ENCODE measurements around the gene FOCAD.

The FOCAD gene

GRCh38 chr9:20808002-20808401 is 123.9 kb downstream of the FOCAD start:
- TF ChIP-seq TAF1 (IDR thresholded peaks at IDR 0.05; ENCODE audit: low read depth, low read length) (no peak), POLR2AphosphoS5 (IDR thresholded peaks at IDR 0.05; ENCODE audit: low read depth, low read length) (no peak), POLR2A (IDR thresholded peaks at IDR 0.05; ENCODE audit: low read depth, low read length) (no peak)
- DNase-seq (ENCODE audit: insufficient read length, low spot score) (no peak), FAIRE-seq (no peak)

DNA sequence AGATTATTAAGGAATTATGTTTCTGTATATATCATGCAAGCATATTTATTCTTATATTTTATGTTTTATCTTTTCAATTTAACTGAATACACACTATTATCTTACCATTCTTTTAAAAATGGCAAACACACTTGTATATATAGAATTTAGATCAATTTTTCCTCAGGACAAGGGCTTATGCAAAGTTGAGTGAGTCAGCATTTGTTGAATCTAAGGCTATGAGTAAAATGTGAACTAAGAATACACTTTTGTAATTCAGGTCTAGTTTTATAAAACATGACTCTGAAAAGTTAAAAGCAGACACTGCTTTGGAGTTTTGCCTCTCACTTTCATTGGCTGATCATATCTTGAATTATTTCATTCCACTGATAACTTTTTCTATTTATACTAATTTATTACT is 127.8 kb downstream of the FOCAD start:
- TF ChIP-seq TAF1 (IDR thresholded peaks at IDR 0.05; ENCODE audit: low read depth, low read length) (no peak), POLR2AphosphoS5 (IDR thresholded peaks at IDR 0.05; ENCODE audit: low read depth, low read length) (no peak), POLR2A (IDR thresholded peaks at IDR 0.05; ENCODE audit: low read depth, low read length) (no peak), PAX5 (IDR thresholded peaks at IDR 0.05; ENCODE audit: insufficient read depth, low read length, severe bottlenecking) (no peak), SPI1 (IDR thresholded peaks at IDR 0.05; ENCODE audit: low read depth, low read length) (no peak), POU2F2 (IDR thresholded peaks at IDR 0.05; ENCODE audit: low read depth, low read length) (no peak)
- no peak for FAIRE-seq

DNA sequence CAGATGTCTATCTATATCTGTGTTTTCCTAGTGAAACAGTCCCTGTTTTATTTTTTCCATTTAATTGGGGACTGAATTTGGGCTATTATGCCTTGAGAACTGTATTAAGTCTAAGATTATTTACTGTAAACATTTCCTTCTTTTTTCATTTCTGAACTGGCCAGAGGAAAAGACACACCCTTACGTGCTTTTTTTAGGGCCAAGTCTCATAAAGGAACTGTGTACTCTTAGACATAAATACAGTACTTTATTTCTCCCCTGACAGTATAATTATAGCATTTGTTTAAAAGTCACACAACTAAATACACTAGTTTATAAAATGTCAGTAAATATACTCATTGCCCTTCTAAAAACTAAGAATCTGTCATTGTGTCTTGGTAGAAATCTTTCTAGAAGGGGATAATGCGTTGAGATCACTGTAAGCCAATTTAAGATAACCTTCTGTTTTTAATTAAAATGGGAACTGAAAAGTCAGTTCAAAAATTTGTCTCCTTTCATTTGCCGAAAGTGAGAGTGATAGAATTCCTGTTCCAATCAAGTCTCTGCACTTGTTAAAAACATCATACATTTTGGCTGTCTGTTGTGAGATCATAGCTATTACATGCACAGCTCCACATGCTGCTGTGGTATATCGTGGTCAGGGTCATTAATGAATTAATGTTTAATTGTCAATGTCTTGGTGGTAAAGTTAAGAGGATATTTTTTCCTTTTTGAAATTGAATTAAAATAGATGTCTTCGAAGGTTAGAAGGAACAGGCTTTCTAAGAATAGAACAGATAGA is 132.1 kb downstream of the FOCAD start:
- TF ChIP-seq POU2F2 (IDR thresholded peaks at IDR 0.05; ENCODE audit: low read depth, low read length) (no peak), POLR2AphosphoS5 (IDR thresholded peaks at IDR 0.05; ENCODE audit: low read depth, low read length) (no peak), TAF1 (IDR thresholded peaks at IDR 0.05; ENCODE audit: low read depth, low read length) (no peak), SPI1 (IDR thresholded peaks at IDR 0.05; ENCODE audit: low read depth, low read length) (no peak), POLR2A (IDR thresholded peaks at IDR 0.05; ENCODE audit: low read depth, low read length) (no peak), PAX5 (IDR thresholded peaks at IDR 0.05; ENCODE audit: insufficient read depth, low read length, severe bottlenecking) (no peak)
- FAIRE-seq, result no peak

More for the DNA sequence above, 127.8 kb downstream of the FOCAD start:
- no peak for DNase-seq (ENCODE audit: insufficient read length, low spot score)

GRCh38 chr9:20823051-20823450 is 139.0 kb downstream of the FOCAD start:
- DNase-seq (ENCODE audit: insufficient read length, low spot score) (no peak), FAIRE-seq (no peak)
- no peak for TF ChIP-seq TAF1 (IDR thresholded peaks at IDR 0.05; ENCODE audit: low read depth, low read length)
- no peak for TF ChIP-seq SPI1 (IDR thresholded peaks at IDR 0.05; ENCODE audit: low read depth, low read length)
- TF ChIP-seq POU2F2 (IDR thresholded peaks at IDR 0.05; ENCODE audit: low read depth, low read length), result no peak
- no peak for TF ChIP-seq PAX5 (IDR thresholded peaks at IDR 0.05; ENCODE audit: insufficient read depth, low read length, severe bottlenecking)
- TF ChIP-seq POLR2A (IDR thresholded peaks at IDR 0.05; ENCODE audit: low read depth, low read length), result no peak
- no peak for TF ChIP-seq POLR2AphosphoS5 (IDR thresholded peaks at IDR 0.05; ENCODE audit: low read depth, low read length)

More for the DNA sequence above, 132.1 kb downstream of the FOCAD start:
- no peak for DNase-seq (ENCODE audit: insufficient read length, low spot score)

- DNase-seq (ENCODE audit: insufficient read length, low spot score), result no peak
- FAIRE-seq, result no peak
- TF ChIP-seq PAX5 (IDR thresholded peaks at IDR 0.05; ENCODE audit: insufficient read depth, low read length, severe bottlenecking) (no peak), SPI1 (IDR thresholded peaks at IDR 0.05; ENCODE audit: low read depth, low read length) (no peak), POU2F2 (IDR thresholded peaks at IDR 0.05; ENCODE audit: low read depth, low read length) (no peak), POLR2A (IDR thresholded peaks at IDR 0.05; ENCODE audit: low read depth, low read length) (no peak), POLR2AphosphoS5 (IDR thresholded peaks at IDR 0.05; ENCODE audit: low read depth, low read length) (no peak), TAF1 (IDR thresholded peaks at IDR 0.05; ENCODE audit: low read depth, low read length) (no peak)
Measured at GRCh38 chr9:20831028-20831427, 147.0 kb downstream of the FOCAD start.

DNA sequence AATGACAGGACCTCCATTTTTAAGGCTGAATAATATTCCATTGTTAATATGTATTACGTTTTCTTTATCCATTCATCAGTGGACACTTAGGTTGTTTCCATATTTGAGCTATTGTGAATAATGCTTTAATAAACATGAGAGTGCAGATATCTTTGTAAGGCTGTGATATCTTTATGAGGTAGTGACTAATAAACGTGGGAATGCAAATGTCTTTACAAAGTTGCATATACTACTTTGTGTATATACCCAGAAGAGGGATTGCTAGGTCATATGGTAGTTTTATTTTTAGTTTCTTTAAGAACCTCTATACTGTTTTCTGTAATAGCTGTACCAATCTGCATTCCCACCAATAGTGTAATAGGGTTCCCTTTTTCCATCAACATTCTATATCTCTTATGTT is 148.7 kb downstream of the FOCAD start:
- TF ChIP-seq POLR2AphosphoS5 (IDR thresholded peaks at IDR 0.05; ENCODE audit: low read depth, low read length) (no peak), POU2F2 (IDR thresholded peaks at IDR 0.05; ENCODE audit: low read depth, low read length) (no peak), PAX5 (IDR thresholded peaks at IDR 0.05; ENCODE audit: insufficient read depth, low read length, severe bottlenecking) (no peak), TAF1 (IDR thresholded peaks at IDR 0.05; ENCODE audit: low read depth, low read length) (no peak), SPI1 (IDR thresholded peaks at IDR 0.05; ENCODE audit: low read depth, low read length) (no peak), POLR2A (IDR thresholded peaks at IDR 0.05; ENCODE audit: low read depth, low read length) (no peak)
- DNase-seq (ENCODE audit: insufficient read length, low spot score), result no peak
- no peak for FAIRE-seq

DNA sequence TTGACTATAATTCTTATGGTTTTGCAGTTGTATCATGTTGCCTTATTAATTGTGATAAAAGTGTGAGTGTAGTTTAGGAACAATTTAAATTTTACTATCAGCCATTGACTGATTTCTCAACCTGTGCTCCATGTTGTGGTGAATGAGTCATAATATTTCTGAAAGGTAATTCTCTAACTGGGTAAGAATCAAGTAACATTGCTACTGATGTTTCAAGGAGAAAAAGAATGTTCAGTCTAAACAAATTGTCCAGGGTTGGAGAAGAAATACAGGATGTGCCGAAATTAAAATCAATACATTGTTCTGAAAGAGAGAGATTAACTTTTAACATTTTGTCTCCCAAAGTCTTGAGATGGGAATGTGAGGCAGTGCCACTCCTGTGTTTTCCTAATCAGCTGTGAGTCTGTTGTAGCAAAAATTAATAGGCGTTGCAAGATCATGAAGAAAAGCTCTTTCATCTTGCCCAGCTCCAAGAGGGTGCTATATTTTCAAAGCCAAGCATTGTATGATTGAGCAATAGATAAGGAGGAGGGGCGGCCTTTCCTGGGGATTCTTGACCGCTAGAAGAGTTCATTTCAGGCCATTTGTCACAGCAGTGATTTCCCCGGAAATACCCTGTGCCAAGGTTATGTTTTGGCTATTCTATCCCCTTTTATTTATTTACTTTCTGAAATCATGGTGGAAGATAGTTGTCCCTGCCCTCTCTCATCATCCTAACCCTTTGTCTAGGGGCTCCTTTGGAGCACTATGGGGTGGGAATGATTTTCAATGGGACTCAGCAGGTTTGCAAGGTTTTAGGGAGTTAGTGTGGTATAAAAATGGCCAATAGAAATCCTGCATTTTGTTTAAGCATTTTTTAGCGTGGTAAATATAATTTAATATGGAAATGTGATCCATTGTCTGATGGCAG is 151.6 kb downstream of the FOCAD start:
- no peak for DNase-seq (ENCODE audit: insufficient read length, low spot score)
- no peak for FAIRE-seq
- TF ChIP-seq POU2F2 (IDR thresholded peaks at IDR 0.05; ENCODE audit: low read depth, low read length) (no peak), PAX5 (IDR thresholded peaks at IDR 0.05; ENCODE audit: insufficient read depth, low read length, severe bottlenecking) (no peak), SPI1 (IDR thresholded peaks at IDR 0.05; ENCODE audit: low read depth, low read length) (no peak), POLR2AphosphoS5 (IDR thresholded peaks at IDR 0.05; ENCODE audit: low read depth, low read length) (no peak), TAF1 (IDR thresholded peaks at IDR 0.05; ENCODE audit: low read depth, low read length) (no peak), POLR2A (IDR thresholded peaks at IDR 0.05; ENCODE audit: low read depth, low read length) (no peak)

GRCh38 chr9:20837166-20837565 is 153.1 kb downstream of the FOCAD start:
- no peak for DNase-seq (ENCODE audit: insufficient read length, low spot score)
- no peak for FAIRE-seq

DNA sequence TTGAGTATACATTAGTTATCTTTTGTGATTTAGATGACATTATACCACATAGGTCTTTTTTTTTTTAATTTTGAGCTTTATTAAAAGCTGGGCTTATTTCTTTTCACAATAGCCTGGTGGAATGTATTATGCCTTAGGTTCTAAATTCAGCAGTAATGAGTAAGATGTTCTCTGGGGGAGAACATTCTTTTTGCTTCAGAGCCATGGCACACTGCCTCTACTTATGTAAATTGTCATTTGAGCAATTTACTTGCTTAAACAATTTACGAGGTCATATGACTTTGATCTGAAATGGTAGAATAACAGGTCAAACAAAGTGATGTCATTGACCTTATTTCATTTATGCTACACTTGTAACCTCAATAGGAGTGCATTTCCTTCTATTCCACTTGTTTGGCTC is 154.2 kb downstream of the FOCAD start:
- FAIRE-seq, result no peak
- no peak for TF ChIP-seq POLR2AphosphoS5 (IDR thresholded peaks at IDR 0.05; ENCODE audit: low read depth, low read length)
- no peak for DNase-seq (ENCODE audit: insufficient read length, low spot score)

More at GRCh38 chr9:20837166-20837565, 153.1 kb downstream of the FOCAD start:
- TF ChIP-seq POLR2AphosphoS5 (IDR thresholded peaks at IDR 0.05; ENCODE audit: low read depth, low read length) (no peak), POU2F2 (IDR thresholded peaks at IDR 0.05; ENCODE audit: low read depth, low read length) (no peak), PAX5 (IDR thresholded peaks at IDR 0.05; ENCODE audit: insufficient read depth, low read length, severe bottlenecking) (no peak), SPI1 (IDR thresholded peaks at IDR 0.05; ENCODE audit: low read depth, low read length) (no peak), POLR2A (IDR thresholded peaks at IDR 0.05; ENCODE audit: low read depth, low read length) (no peak), TAF1 (IDR thresholded peaks at IDR 0.05; ENCODE audit: low read depth, low read length) (no peak)

Measured in GM12891 (cell line).